EL (cell line): Measurements from ENCODE around the gene MNX1.

Source experiments
- DNase-seq: peaks from one replicate; pipeline ENCODE4 v3.0.0-alpha.2; 2016

The MNX1 gene

GRCh38 chr7:156966387-156966786 is 44.1 kb downstream of the MNX1 start:
- no peak for DNase-seq

GRCh38 chr7:156964971-156965370 is 45.5 kb downstream of the MNX1 start:
- DNase-seq: no peak

GRCh38 chr7:156963472-156963871 is 47.0 kb downstream of the MNX1 start:
- no peak for DNase-seq

- no peak for DNase-seq
Observed at GRCh38 chr7:156962897-156963296, 47.6 kb downstream of the MNX1 start.

DNA sequence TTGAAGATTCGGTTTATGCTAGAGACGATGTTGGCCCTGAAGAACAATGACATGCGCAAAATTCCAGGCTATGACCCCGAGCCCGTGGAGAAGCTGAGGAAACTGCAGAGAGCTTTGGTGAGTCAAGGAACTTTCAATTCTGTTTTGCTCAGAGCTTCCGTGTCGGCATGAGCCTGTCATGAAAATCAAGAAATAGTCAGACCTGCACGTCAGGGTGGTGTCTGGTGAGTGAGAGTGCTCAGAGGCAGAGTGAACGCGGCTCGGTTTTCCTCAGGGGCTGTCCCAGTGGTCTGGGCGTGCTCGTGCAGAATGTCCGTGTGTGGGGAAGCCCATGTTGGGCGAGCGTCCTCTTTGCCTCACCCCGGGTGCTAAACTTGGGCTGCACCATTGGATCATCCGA is 48.3 kb downstream of the MNX1 start:
- DNase-seq: no peak

- DNase-seq: no peak
Observed at GRCh38 chr7:156956727-156957126, 53.7 kb downstream of the MNX1 start.

DNA sequence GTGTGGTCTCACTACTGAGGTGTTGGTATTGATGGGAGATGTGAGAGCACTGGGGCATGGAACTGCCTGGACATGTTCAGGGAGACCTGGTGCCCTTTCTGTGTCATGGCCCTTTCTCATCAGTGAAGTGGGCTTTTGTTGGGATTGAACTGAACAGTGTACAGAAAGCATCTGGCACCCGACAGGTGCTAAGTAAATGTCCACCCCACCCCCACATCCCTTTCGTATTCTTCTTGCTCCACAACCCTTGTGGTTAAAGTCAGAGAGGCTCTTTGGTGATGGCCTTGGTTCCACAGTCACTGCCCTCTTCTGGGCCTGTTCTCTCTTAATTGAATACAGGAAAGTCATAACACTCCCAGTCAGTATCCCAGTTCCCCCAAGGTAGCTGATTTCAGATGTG is 55.5 kb downstream of the MNX1 start:
- no peak for DNase-seq
